HepG2 (cell line): ENCODE results near the gene TANC1. TPM values are rescaled to one million over a fixed set of nuclear protein-coding genes. Genes with fewer than 3 reads are reported as not detected.

ENCODE experiments used
- ATAC-seq: fragments of 200-7000 bp; cut with Tn5 transposase; 3 replicates; pipeline ENCODE4 v1.9.1; 2020; ENCODE audit warnings: mild to moderate bottlenecking, moderate library complexity
- BruUV-seq: library from RNA; stranded (reverse); fragments of 400-500 nt; replicated peaks from 2 replicates; lab custom pipeline; 2021; lab: Mats Ljungman, UMichigan
- CTCF ChIA-PET: fragments of 300-600 bp; formaldehyde crosslinking; extraction: SDS; loops from one replicate; lab custom pipeline; 2021; ENCODE audit warnings: low total read pairs, inconsistent platforms, low intra/inter-chr PET ratio; lab: Yijun Ruan, JAX
- POLR2A ChIA-PET: fragments of 350-600 bp; sonication (Branson Sonifier 250); formaldehyde crosslinking; loops from one replicate; lab custom pipeline; 2020; ENCODE audit warnings: antibody characterized with exemption, inconsistent platforms; lab: Yijun Ruan, JAX
- DNase-seq: peaks from one replicate; pipeline ENCODE4 v3.0.0-alpha.2; 2015; ENCODE audit warnings: low spot score
- FAIRE-seq: peaks from 3 replicates; lab custom pipeline; 2011; peaks lifted over from hg19 to GRCh38; lab: Jason Lieb, UNC
- H2AFZ ChIP-seq: one replicate; pipeline ENCODE4 v1.6.1; 2011; ENCODE audit warnings: low read length, inconsistent platforms
- H3K27ac ChIP-seq: fragments of 300-600 bp; 3 replicates; pipeline ENCODE4 v1.8.0; 2011; ENCODE audit warnings: mixed run types, mild to moderate bottlenecking, mixed read lengths, low read length, inconsistent platforms; ENCODE audit not compliant: insufficient read depth; ENCODE audit errors: extremely low read length
- H3K27me3 ChIP-seq, 2 experiments: fragments of 200-600 bp in 1 of 2; 2 replicates in 1 of 2; 3 replicates in 1 of 2; pipeline versions ENCODE4 v1.6.0 to v1.8.0; 2011; ENCODE audit warnings: low read length in 2 of 2, mild to moderate bottlenecking in 2 of 2, moderate library complexity in 2 of 2, inconsistent platforms in 1 of 2; ENCODE audit not compliant: insufficient read depth in 2 of 2, control insufficient read depth in 1 of 2
- H3K36me3 ChIP-seq, 2 experiments: fragments of 200-600 bp in 1 of 2; replicated peaks in 1 of 2; 2 replicates in 1 of 2; 3 replicates in 1 of 2; pipeline versions ENCODE4 v1.5.1 to v1.8.0; 2011; ENCODE audit warnings: low read length in 2 of 2, inconsistent platforms in 1 of 2; ENCODE audit not compliant: insufficient read depth in 2 of 2, control insufficient read depth in 1 of 2
- H3K4me1 ChIP-seq: 2 replicates; pipeline ENCODE4 v1.5.1; 2012; ENCODE audit warnings: low read length, inconsistent platforms; ENCODE audit not compliant: insufficient read depth
- H3K4me2 ChIP-seq: 2 replicates; pipeline ENCODE4 v1.6.0; 2011; ENCODE audit warnings: low read depth, low read length, inconsistent platforms
- H3K4me3 ChIP-seq, 3 experiments: fragments of 200-600 bp in 1 of 3; sonication (generic), shearing (Covaris generic) in 1 of 3; replicated peaks in 1 of 3; 2 replicates each; pipeline ENCODE4 v1.5.1; 2011 to 2016; ENCODE audit warnings: low read length in 3 of 3, inconsistent platforms in 2 of 3, low read depth in 2 of 3, mild to moderate bottlenecking in 2 of 3, control low read depth in 1 of 3, mixed read lengths in 1 of 3; ENCODE audit not compliant: insufficient read depth in 1 of 3
- H3K79me2 ChIP-seq: one replicate; pipeline ENCODE4 v1.6.1; 2011; ENCODE audit warnings: low read length, inconsistent platforms; ENCODE audit not compliant: insufficient read depth
- H3K9ac ChIP-seq: 2 replicates; pipeline ENCODE4 v1.6.0; 2011; ENCODE audit warnings: mild to moderate bottlenecking, low read depth, low read length, inconsistent platforms; ENCODE audit not compliant: insufficient read depth
- H3K9me3 ChIP-seq: 2 replicates; pipeline ENCODE4 v1.5.1; 2012; ENCODE audit warnings: mild to moderate bottlenecking, low read length
- H4K20me1 ChIP-seq: 2 replicates; pipeline ENCODE4 v1.6.0; 2011; ENCODE audit warnings: inconsistent platforms, mild to moderate bottlenecking, low read length, moderate library complexity; ENCODE audit not compliant: insufficient read depth
- DPF2 ChIP-seq: sonication (generic); formaldehyde crosslinking; IDR thresholded peaks from 2 replicates; pipeline ENCODE4 v1.4.0; 2020; ENCODE audit warnings: mild to moderate bottlenecking, low read depth, missing genetic modification reagents, borderline replicate concordance
- NFYB ChIP-seq: sonication (generic); formaldehyde crosslinking; IDR thresholded peaks from 2 replicates; pipeline ENCODE4 v1.4.0; 2020; ENCODE audit warnings: missing genetic modification reagents
- PHF20 ChIP-seq: sonication (generic); formaldehyde crosslinking; IDR thresholded peaks from 2 replicates; pipeline ENCODE4 v1.5.0; 2020; ENCODE audit warnings: mild to moderate bottlenecking, missing genetic modification reagents
- WGBS: methylation state at CpG from one replicate; pipeline ENCODE4 v1.1.6; 2017; ENCODE audit warnings: low lambda C conversion rate; 5-methylcytosine and 5-hydroxymethylcytosine counted together
- in situ Hi-C: cut with HindIII; loops from 2 replicates; pipeline ENCODE4 v1.10.0; 2017; ENCODE audit warnings: low pct_unique_long_range_greater_than_20kb; ENCODE audit not compliant: extremely low pct_ligation_motif_present
- intact Hi-C: fragments of 100-400 bp; cut with micrococcal nuclease; formaldehyde crosslinking; loops from one replicate; pipeline ENCODE4 v1.10.0; 2022; ENCODE audit not compliant: unreplicated experiment
- polyA plus RNA-seq, 8 experiments: library from polyadenylated mRNA; depleted of rRNA in 3 of 8; stranded (reverse) in 7 of 8; unstranded in 1 of 8; fragments of >200 nt; fragmentation: Illumina TruSeq in 4 of 8; extraction: Trizol in 4 of 8; gene quantifications; 2 replicates each; pipeline versions ENCODE4 v1.2.1 to v1.2.3, GENCODE V29; 2011 to 2016; ENCODE audit warnings: low read depth in 4 of 8, missing spikeins in 1 of 8, mixed read lengths in 1 of 8; ENCODE audit not compliant: insufficient read depth in 1 of 8
- total RNA-seq, 5 experiments: library from RNA; depleted of rRNA; stranded (reverse); fragments of >200 nt; fragmentation: Illumina TruSeq; extraction: Trizol; gene quantifications; 2 replicates each; pipeline ENCODE4 v1.2.3, GENCODE V29; 2016; ENCODE audit warnings: low read depth in 1 of 5
- TF ChIP-seq, protein P1 (sequence below), 2 experiments: fragments of 450-650 bp in 1 of 2; sonication (generic) in 1 of 2; formaldehyde crosslinking in 1 of 2; IDR thresholded peaks; 2 replicates each; pipeline versions ENCODE4 v1.6.1 to v1.8.0; 2016 to 2022; ENCODE audit warnings: antibody characterized with exemption in 1 of 2, mild to moderate bottlenecking in 1 of 2, missing genetic modification reagents in 1 of 2

TANC1 gene
- total and polyA plus RNA-seq, 2 of the 13 experiments (the other 11 are each of a cell fraction or from before 2014, with no cell fraction given) = 2.3 to 5.6 TPM

DNA sequence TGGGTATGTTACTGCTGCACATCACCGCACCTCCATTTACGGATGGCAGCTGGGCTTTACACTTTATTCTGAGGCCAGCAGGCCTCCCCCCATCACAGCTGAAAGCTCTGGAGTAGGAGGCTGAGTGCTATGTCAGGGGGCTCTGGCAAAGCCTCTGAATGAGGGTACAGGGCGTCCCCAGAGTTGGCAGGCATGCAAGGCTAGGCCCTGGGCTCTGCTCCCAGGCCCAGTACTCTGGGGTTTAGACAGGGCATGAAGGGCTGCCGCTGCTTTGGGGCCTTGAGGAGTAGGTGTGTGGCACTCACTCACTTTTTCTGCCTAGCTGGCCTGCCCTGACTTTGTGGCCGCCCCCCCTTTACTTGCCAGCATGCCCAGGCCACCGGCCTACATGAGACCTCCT is 227.3 kb downstream of the TANC1 start:
- FAIRE-seq = no peak
- no peaks in the 10 kb centered on the region for H3K4me1 ChIP-seq
- H3K27me3 ChIP-seq = no peaks in the 10 kb centered on the region
- no peaks in the 10 kb centered on the region for H3K9me3 ChIP-seq
- H3K27ac ChIP-seq = no peak overlapping the region
- no peaks in the 10 kb centered on the region for H4K20me1 ChIP-seq
- H3K36me3 ChIP-seq = peaks cover 0 to 7% of the 10 kb centered on the region in 2 experiments; a peak in 1 of 5 replicates
- ChIA-PET POLR2A (no interaction called here), CTCF (no interaction called here)
- H3K9ac ChIP-seq = no peak overlapping the region
- H3K4me2 ChIP-seq = no peak overlapping the region
- no peak overlapping the region for H2AFZ ChIP-seq
- intact Hi-C loops (no loop called here), in situ Hi-C loops (no loop called here)
- H3K79me2 ChIP-seq = no peaks in the 10 kb centered on the region
- no peak for TF ChIP-seq PHF20 (CRISPR knock-in tag)
- TF ChIP-seq NFYB (CRISPR knock-in tag) = no peak
- DNase-seq = no peak
- H3K4me3 ChIP-seq = no peak overlapping the region
- no TSS peak for BruUV-seq
- WGBS = 77% methylated on average over 6 of the region's 6 CpGs
- no peak for ATAC-seq

DNA sequence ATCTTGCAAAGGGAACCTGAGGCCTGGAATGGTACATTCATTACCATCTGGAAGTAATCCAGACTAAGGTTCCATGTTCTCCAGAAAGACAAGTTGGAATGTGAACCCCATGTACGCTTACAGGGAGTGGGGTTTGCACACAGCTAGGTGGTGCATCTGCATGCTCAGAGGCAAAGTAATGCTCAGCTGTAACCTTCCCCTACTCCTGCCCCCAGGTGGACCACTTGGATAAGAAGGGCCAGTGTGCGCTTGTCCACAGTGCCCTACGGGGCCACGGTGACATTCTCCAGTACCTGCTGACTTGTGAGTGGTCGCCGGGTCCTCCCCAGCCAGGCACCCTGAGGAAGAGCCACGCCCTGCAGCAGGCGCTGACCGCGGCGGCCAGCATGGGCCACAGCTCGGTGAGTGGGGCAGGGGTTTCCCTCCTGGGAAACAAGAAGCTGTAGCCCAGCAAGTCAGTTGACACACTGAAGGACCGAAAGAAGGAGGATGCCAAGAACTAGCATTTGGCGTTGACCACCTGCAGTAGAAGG is 228.0 kb downstream of the TANC1 start:
- no TSS peak for BruUV-seq
- in situ Hi-C loops = no loop called here
- no peak overlapping the region for H3K27ac ChIP-seq
- 93% methylated on average over 11 of the region's 14 CpGs for WGBS
- H3K27me3 ChIP-seq = no peaks in the 10 kb centered on the region
- peaks cover 0 to 7% of the 10 kb centered on the region in 2 experiments; a peak in 1 of 5 replicates for H3K36me3 ChIP-seq
- no peak overlapping the region for H2AFZ ChIP-seq
- ChIA-PET POLR2A (no interaction called here), CTCF (no interaction called here)
- no peak for FAIRE-seq
- no peaks in the 10 kb centered on the region for H3K4me1 ChIP-seq
- H4K20me1 ChIP-seq = no peaks in the 10 kb centered on the region
- DNase-seq = no peak
- no peak overlapping the region for H3K4me2 ChIP-seq
- H3K9ac ChIP-seq = no peak overlapping the region
- no peaks in the 10 kb centered on the region for H3K9me3 ChIP-seq
- peak; percentile 64; the same call in 2 of the 3 replicates for ATAC-seq
- intact Hi-C loops = no loop called here
- no peak for TF ChIP-seq DPF2 (CRISPR knock-in tag)
- TF ChIP-seq, protein P1, sequence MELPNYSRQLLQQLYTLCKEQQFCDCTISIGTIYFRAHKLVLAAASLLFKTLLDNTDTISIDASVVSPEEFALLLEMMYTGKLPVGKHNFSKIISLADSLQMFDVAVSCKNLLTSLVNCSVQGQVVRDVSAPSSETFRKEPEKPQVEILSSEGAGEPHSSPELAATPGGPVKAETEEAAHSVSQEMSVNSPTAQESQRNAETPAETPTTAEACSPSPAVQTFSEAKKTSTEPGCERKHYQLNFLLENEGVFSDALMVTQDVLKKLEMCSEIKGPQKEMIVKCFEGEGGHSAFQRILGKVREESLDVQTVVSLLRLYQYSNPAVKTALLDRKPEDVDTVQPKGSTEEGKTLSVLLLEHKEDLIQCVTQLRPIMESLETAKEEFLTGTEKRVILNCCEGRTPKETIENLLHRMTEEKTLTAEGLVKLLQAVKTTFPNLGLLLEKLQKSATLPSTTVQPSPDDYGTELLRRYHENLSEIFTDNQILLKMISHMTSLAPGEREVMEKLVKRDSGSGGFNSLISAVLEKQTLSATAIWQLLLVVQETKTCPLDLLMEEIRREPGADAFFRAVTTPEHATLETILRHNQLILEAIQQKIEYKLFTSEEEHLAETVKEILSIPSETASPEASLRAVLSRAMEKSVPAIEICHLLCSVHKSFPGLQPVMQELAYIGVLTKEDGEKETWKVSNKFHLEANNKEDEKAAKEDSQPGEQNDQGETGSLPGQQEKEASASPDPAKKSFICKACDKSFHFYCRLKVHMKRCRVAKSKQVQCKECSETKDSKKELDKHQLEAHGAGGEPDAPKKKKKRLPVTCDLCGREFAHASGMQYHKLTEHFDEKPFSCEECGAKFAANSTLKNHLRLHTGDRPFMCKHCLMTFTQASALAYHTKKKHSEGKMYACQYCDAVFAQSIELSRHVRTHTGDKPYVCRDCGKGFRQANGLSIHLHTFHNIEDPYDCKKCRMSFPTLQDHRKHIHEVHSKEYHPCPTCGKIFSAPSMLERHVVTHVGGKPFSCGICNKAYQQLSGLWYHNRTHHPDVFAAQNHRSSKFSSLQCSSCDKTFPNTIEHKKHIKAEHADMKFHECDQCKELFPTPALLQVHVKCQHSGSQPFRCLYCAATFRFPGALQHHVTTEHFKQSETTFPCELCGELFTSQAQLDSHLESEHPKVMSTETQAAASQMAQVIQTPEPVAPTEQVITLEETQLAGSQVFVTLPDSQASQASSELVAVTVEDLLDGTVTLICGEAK (IDR thresholded peaks at IDR 0.05) = no peak
- TF ChIP-seq, protein P1 (CRISPR knock-in tag; IDR thresholded peaks at IDR 0.05) = peak; percentile 39; the same call in 1 of the 2 replicates
- no peaks in the 10 kb centered on the region for H3K79me2 ChIP-seq
- H3K4me3 ChIP-seq = no peak overlapping the region
